ENCODE results near the gene TXLNG. TPM values are rescaled to one million over a fixed set of nuclear protein-coding genes. Genes with fewer than 3 reads are reported as not detected.

The TXLNG gene
- total RNA-seq, 1 donor from 2014 or later: 15.2 TPM

GRCh38 chrX:16876696-16877095, 90.4 kb downstream of the TXLNG start:
- H3K27ac ChIP-seq: no peak overlapping the region
- no peak overlapping the region for H3K4me3 ChIP-seq
- no peaks in the 10 kb centered on the region for H3K27me3 ChIP-seq
- peaks cover under 1% of the 10 kb centered on the region for H3K4me1 ChIP-seq
- no peak for TF ChIP-seq CTCF (IDR thresholded peaks at IDR 0.05)
- H3K9me3 ChIP-seq: no peaks in the 10 kb centered on the region
- no peak for DNase-seq (ENCODE audit: extremely low spot score in 2 of 2)
- intact Hi-C loops (cut with DNase I): loop anchor here (10.0 kb wide), 1 partner anchor 162 kb away; the partner anchor contains the start of genes CTPS2 and SYAP1
- H3K36me3 ChIP-seq: no peaks in the 10 kb centered on the region

GRCh38 chrX:16882169-16882568, 95.9 kb downstream of the TXLNG start:
- no peaks in the 10 kb centered on the region for H3K9me3 ChIP-seq
- H3K4me3 ChIP-seq: peak overlapping the region; percentile 38 to 39
- no peaks in the 10 kb centered on the region for H3K27me3 ChIP-seq
- no peaks in the 10 kb centered on the region for H3K36me3 ChIP-seq
- no peaks in the 10 kb centered on the region for H3K4me1 ChIP-seq
- peak overlapping the region; percentile 55 for H3K27ac ChIP-seq
- no peak for TF ChIP-seq POLR2A (IDR thresholded peaks at IDR 0.05)
- TF ChIP-seq CTCF (IDR thresholded peaks at IDR 0.05): no peak
- TF ChIP-seq POLR2AphosphoS5 (IDR thresholded peaks at IDR 0.05; ENCODE audit: insufficient read depth in 1 of 2, low read depth in 1 of 2): no peak
- no peak for DNase-seq (ENCODE audit: extremely low spot score in 2 of 2)
- intact Hi-C loops (cut with DNase I): no loop called here

GRCh38 chrX:16882702-16883486, 96.6 kb downstream of the TXLNG start:
- Histone ChIP-seq H3K36me3 (no peaks in the 10 kb centered on the region), H3K27me3 (no peaks in the 10 kb centered on the region), H3K4me1 (no peaks in the 10 kb centered on the region), H3K4me3 (peak overlapping the region; percentile 38 to 39), H3K9me3 (no peaks in the 10 kb centered on the region), H3K27ac (peak overlapping the region; percentile 55)
- DNase-seq (ENCODE audit: extremely low spot score in 2 of 2): no peak
- intact Hi-C loops (cut with DNase I): no loop called here
- peak; percentile 10 to 59 (median 41) for TF ChIP-seq CTCF (IDR thresholded peaks at IDR 0.05)
- no peak for TF ChIP-seq POLR2A (IDR thresholded peaks at IDR 0.05)
- TF ChIP-seq POLR2AphosphoS5 (IDR thresholded peaks at IDR 0.05; ENCODE audit: insufficient read depth in 1 of 2, low read depth in 1 of 2): peak in 1 of 2 donors; percentile 40

GRCh38 chrX:16883487-16883804, 97.2 kb downstream of the TXLNG start:
- no peak for DNase-seq (ENCODE audit: extremely low spot score in 2 of 2)
- Histone ChIP-seq H3K9me3 (no peaks in the 10 kb centered on the region), H3K4me3 (no peak overlapping the region), H3K27ac (no peak overlapping the region), H3K36me3 (no peaks in the 10 kb centered on the region), H3K27me3 (no peaks in the 10 kb centered on the region), H3K4me1 (no peaks in the 10 kb centered on the region)
- TF ChIP-seq POLR2AphosphoS5 (IDR thresholded peaks at IDR 0.05; ENCODE audit: insufficient read depth in 1 of 2, low read depth in 1 of 2): no peak
- no peak for TF ChIP-seq POLR2A (IDR thresholded peaks at IDR 0.05)
- TF ChIP-seq CTCF (IDR thresholded peaks at IDR 0.05): no peak
- intact Hi-C loops (cut with DNase I): no loop called here

- Histone ChIP-seq H3K4me1 (no peaks in the 10 kb centered on the region), H3K9me3 (no peaks in the 10 kb centered on the region), H3K27me3 (no peaks in the 10 kb centered on the region), H3K27ac (no peak overlapping the region), H3K4me3 (no peak overlapping the region), H3K36me3 (no peaks in the 10 kb centered on the region)
- TF ChIP-seq POLR2AphosphoS5 (IDR thresholded peaks at IDR 0.05; ENCODE audit: insufficient read depth in 1 of 2, low read depth in 1 of 2) (no peak), CTCF (IDR thresholded peaks at IDR 0.05) (no peak), POLR2A (IDR thresholded peaks at IDR 0.05) (no peak)
- no peak for DNase-seq (ENCODE audit: extremely low spot score in 2 of 2)
- intact Hi-C loops (cut with DNase I): no loop called here
Measured at GRCh38 chrX:16885628-16886027, 99.4 kb downstream of the TXLNG start.

Data from vagina (tissue), 2 donors.